ENCODE data around the gene BRSK1.

The BRSK1 gene

DNA sequence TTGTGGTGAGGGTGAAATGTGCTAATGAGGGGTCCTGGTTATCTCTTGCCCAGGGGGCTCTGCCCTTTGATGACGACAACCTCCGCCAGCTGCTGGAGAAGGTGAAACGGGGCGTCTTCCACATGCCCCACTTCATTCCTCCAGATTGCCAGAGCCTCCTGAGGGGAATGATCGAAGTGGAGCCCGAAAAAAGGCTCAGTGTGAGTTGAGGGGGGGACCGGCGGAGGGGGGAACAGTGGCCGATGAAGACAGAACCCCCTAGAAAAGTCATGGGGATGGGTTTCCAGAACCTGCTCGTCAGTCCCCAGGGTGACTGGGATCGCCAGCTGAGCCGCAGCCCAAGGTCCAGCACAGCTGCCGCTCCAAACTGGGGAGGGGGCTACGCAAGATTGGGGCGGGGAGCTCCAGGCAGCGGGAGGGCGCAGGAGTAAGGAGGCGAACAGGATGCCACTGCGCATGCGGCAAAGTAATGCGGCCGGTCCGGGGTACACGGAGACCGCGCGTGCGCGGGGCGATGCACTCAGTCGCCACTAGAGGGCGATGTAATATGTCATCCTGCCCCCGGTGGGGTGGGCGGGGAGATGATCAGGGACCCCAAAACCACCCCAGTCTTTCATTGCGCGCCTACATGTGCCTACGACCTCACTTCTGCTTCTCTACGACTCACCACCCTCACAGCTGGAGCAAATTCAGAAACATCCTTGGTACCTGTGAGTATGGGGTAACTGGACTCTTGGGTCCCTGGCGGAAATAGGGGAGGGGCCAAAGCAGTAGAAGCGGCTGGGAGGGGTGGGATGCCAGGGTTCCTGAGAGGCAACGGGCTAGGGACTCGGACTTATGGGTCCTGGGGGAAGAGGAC is 17.9 kb downstream of the BRSK1 start:
- no peaks in the 10 kb centered on the region for H3K36me3 ChIP-seq (ENCODE audit: control insufficient read depth, insufficient read depth, low read length, severe bottlenecking)
- DNase-seq (ENCODE audit: low read depth), result peak; percentile 94
- H3K9me3 ChIP-seq (ENCODE audit: control insufficient read depth, low read length), result no peaks in the 10 kb centered on the region
- peak overlapping the region; percentile 89 for H3K9ac ChIP-seq (ENCODE audit: low read length)
- no peaks in the 10 kb centered on the region for H3K27me3 ChIP-seq (replicated peaks; ENCODE audit: control insufficient read depth, insufficient read depth, low read length)
- H3K4me1 ChIP-seq (ENCODE audit: control insufficient read depth, insufficient read depth, low read length), result peaks cover 6% of the 10 kb centered on the region
- peak overlapping the region; percentile 81 for H3K4me3 ChIP-seq (ENCODE audit: low read length)

GRCh38 chr19:55302318-55302703 is 18.5 kb downstream of the BRSK1 start:
- Histone ChIP-seq H3K9ac (ENCODE audit: low read length) (peak overlapping the region; percentile 89), H3K36me3 (ENCODE audit: control insufficient read depth, insufficient read depth, low read length, severe bottlenecking) (no peaks in the 10 kb centered on the region), H3K4me1 (ENCODE audit: control insufficient read depth, insufficient read depth, low read length) (peaks cover 6% of the 10 kb centered on the region), H3K27me3 (replicated peaks; ENCODE audit: control insufficient read depth, insufficient read depth, low read length) (no peaks in the 10 kb centered on the region), H3K9me3 (ENCODE audit: control insufficient read depth, low read length) (no peaks in the 10 kb centered on the region), H3K4me3 (ENCODE audit: low read length) (peak overlapping the region; percentile 81)
- no peak for DNase-seq (ENCODE audit: low read depth)

DNA sequence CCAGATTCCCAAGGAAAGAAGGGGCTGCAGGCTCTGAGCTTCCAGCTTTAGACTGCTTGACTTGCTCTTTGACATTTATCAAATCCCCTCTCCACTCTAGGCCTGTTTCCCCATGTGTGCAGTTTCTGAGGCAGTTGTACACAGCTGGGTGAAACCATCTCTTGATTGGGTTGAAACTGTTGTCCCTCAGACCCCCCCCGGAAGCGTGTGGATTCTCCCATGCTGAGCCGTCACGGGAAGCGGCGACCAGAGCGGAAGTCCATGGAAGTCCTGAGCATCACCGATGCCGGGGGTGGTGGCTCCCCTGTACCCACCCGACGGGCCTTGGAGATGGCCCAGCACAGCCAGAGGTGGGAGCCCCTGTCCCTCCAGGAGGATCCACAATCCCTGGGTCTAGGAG is 19.7 kb downstream of the BRSK1 start:
- Histone ChIP-seq H3K9ac (ENCODE audit: low read length) (no peak overlapping the region), H3K4me1 (ENCODE audit: control insufficient read depth, insufficient read depth, low read length) (peaks cover 6% of the 10 kb centered on the region), H3K27me3 (replicated peaks; ENCODE audit: control insufficient read depth, insufficient read depth, low read length) (no peaks in the 10 kb centered on the region), H3K36me3 (ENCODE audit: control insufficient read depth, insufficient read depth, low read length, severe bottlenecking) (no peaks in the 10 kb centered on the region), H3K9me3 (ENCODE audit: control insufficient read depth, low read length) (no peaks in the 10 kb centered on the region), H3K4me3 (ENCODE audit: low read length) (no peak overlapping the region)
- DNase-seq (ENCODE audit: low read depth), result no peak

DNA sequence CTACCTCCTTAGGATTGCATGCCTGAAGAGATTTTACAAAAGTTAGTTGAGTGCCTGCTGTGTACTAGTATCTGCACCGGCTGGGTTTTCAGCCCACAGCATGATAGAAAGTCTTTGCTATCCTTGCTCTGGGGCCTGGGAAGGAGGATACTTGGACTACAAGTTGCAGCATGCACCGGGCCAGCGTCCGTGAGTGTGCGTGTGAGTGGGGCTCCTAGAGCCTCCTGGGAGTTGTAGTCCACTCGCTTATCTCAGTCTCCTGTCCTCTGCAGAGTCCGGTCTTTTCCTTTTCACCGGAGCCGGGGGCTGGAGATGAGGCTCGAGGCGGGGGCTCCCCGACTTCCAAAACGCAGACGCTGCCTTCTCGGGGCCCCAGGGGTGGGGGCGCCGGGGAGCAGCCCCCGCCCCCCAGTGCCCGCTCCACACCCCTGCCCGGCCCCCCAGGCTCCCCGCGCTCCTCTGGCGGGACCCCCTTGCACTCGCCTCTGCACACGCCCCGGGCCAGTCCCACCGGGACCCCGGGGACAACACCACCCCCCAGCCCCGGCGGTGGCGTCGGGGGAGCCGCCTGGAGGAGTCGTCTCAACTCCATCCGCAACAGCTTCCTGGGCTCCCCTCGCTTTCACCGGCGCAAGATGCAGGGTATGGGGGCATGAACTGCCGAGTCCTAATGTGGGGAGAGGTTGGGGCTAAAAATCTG is 20.6 kb downstream of the BRSK1 start:
- Histone ChIP-seq H3K36me3 (ENCODE audit: control insufficient read depth, insufficient read depth, low read length, severe bottlenecking) (no peaks in the 10 kb centered on the region), H3K9ac (ENCODE audit: low read length) (no peak overlapping the region), H3K27me3 (replicated peaks; ENCODE audit: control insufficient read depth, insufficient read depth, low read length) (no peaks in the 10 kb centered on the region), H3K4me1 (ENCODE audit: control insufficient read depth, insufficient read depth, low read length) (peaks cover 6% of the 10 kb centered on the region), H3K4me3 (ENCODE audit: low read length) (no peak overlapping the region), H3K9me3 (ENCODE audit: control insufficient read depth, low read length) (peaks cover 3% of the 10 kb centered on the region)
- DNase-seq (ENCODE audit: low read depth), result no peak

- no peak for DNase-seq (ENCODE audit: low read depth)
- Histone ChIP-seq H3K9me3 (ENCODE audit: control insufficient read depth, low read length) (peaks cover 4% of the 10 kb centered on the region), H3K9ac (ENCODE audit: low read length) (no peak overlapping the region), H3K36me3 (ENCODE audit: control insufficient read depth, insufficient read depth, low read length, severe bottlenecking) (no peaks in the 10 kb centered on the region), H3K4me1 (ENCODE audit: control insufficient read depth, insufficient read depth, low read length) (peaks cover 6% of the 10 kb centered on the region), H3K27me3 (replicated peaks; ENCODE audit: control insufficient read depth, insufficient read depth, low read length) (no peaks in the 10 kb centered on the region), H3K4me3 (ENCODE audit: low read length) (no peak overlapping the region)
Measured at GRCh38 chr19:55304980-55305379, 21.2 kb downstream of the BRSK1 start.

GRCh38 chr19:55305491-55305890 is 21.7 kb downstream of the BRSK1 start:
- H3K9me3 ChIP-seq (ENCODE audit: control insufficient read depth, low read length), result peaks cover 4% of the 10 kb centered on the region
- no peaks in the 10 kb centered on the region for H3K27me3 ChIP-seq (replicated peaks; ENCODE audit: control insufficient read depth, insufficient read depth, low read length)
- peak; percentile 41 for DNase-seq (ENCODE audit: low read depth)
- no peaks in the 10 kb centered on the region for H3K36me3 ChIP-seq (ENCODE audit: control insufficient read depth, insufficient read depth, low read length, severe bottlenecking)
- H3K9ac ChIP-seq (ENCODE audit: low read length), result no peak overlapping the region
- H3K4me1 ChIP-seq (ENCODE audit: control insufficient read depth, insufficient read depth, low read length), result peaks cover 6% of the 10 kb centered on the region
- H3K4me3 ChIP-seq (ENCODE audit: low read length), result no peak overlapping the region

DNA sequence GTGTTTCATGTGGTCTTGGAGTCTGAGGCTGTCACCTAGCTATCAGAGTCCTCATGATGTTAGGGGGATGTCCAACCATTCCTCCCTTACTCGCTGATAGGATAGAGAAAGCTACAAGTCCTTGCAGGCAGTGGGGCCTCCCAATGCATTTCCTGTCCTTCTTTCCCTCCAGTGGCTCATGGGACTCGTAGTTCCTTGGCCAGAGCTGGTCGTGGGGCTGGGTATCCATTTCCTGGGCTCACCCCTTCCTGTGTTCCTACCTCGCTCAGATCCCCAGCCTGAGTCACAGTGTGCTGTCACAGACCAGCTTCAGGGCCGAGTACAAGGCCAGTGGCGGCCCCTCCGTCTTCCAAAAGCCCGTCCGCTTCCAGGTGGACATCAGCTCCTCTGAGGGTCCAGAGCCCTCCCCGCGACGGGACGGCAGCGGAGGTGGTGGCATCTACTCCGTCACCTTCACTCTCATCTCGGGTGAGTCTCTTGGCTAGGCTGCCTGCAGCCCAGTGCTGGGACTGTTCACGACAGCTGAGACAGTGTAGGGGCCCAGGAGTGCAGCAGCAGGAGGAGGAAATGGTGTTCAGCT is 22.3 kb downstream of the BRSK1 start:
- no peak for DNase-seq (ENCODE audit: low read depth)
- Histone ChIP-seq H3K9me3 (ENCODE audit: control insufficient read depth, low read length) (peaks cover 4% of the 10 kb centered on the region), H3K4me3 (ENCODE audit: low read length) (no peak overlapping the region), H3K9ac (ENCODE audit: low read length) (no peak overlapping the region), H3K27me3 (replicated peaks; ENCODE audit: control insufficient read depth, insufficient read depth, low read length) (no peaks in the 10 kb centered on the region), H3K36me3 (ENCODE audit: control insufficient read depth, insufficient read depth, low read length, severe bottlenecking) (no peaks in the 10 kb centered on the region), H3K4me1 (ENCODE audit: control insufficient read depth, insufficient read depth, low read length) (peaks cover 6% of the 10 kb centered on the region)

GRCh38 chr19:55306712-55307111 is 22.9 kb downstream of the BRSK1 start:
- no peak for DNase-seq (ENCODE audit: low read depth)
- H3K4me3 ChIP-seq (ENCODE audit: low read length), result no peak overlapping the region
- no peaks in the 10 kb centered on the region for H3K36me3 ChIP-seq (ENCODE audit: control insufficient read depth, insufficient read depth, low read length, severe bottlenecking)
- H3K9me3 ChIP-seq (ENCODE audit: control insufficient read depth, low read length), result peaks cover 4% of the 10 kb centered on the region
- no peaks in the 10 kb centered on the region for H3K27me3 ChIP-seq (replicated peaks; ENCODE audit: control insufficient read depth, insufficient read depth, low read length)
- no peak overlapping the region for H3K9ac ChIP-seq (ENCODE audit: low read length)
- H3K4me1 ChIP-seq (ENCODE audit: control insufficient read depth, insufficient read depth, low read length), result no peaks in the 10 kb centered on the region

GRCh38 chr19:55308281-55308680 is 24.5 kb downstream of the BRSK1 start:
- Histone ChIP-seq H3K4me1 (ENCODE audit: control insufficient read depth, insufficient read depth, low read length) (no peaks in the 10 kb centered on the region), H3K4me3 (ENCODE audit: low read length) (no peak overlapping the region), H3K9ac (ENCODE audit: low read length) (no peak overlapping the region), H3K36me3 (ENCODE audit: control insufficient read depth, insufficient read depth, low read length, severe bottlenecking) (no peaks in the 10 kb centered on the region), H3K9me3 (ENCODE audit: control insufficient read depth, low read length) (peaks cover 4% of the 10 kb centered on the region), H3K27me3 (replicated peaks; ENCODE audit: control insufficient read depth, insufficient read depth, low read length) (no peaks in the 10 kb centered on the region)
- no peak for DNase-seq (ENCODE audit: low read depth)

DNA sequence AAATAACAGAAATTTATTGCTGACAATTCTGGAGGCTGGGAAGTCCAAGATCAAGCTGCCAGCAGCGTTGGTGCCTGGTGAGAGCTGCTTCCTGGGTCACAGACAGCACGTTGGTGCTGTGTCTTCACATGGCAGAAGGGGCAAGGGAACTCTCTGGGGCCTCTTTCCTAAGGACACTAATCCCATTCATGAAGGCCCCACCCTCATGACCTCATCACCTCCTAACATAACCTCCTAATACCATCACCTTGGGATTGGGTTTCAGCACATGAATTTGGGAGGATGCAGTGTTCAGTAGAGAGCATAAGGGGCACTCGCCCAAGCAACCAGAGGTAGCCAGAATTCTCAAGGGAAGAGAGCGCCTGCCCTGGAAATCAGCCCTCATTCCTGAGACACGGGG is 25.7 kb downstream of the BRSK1 start:
- H3K9me3 ChIP-seq (ENCODE audit: control insufficient read depth, low read length), result peaks cover 4% of the 10 kb centered on the region
- H3K36me3 ChIP-seq (ENCODE audit: control insufficient read depth, insufficient read depth, low read length, severe bottlenecking), result no peaks in the 10 kb centered on the region
- H3K4me3 ChIP-seq (ENCODE audit: low read length), result no peak overlapping the region
- no peaks in the 10 kb centered on the region for H3K4me1 ChIP-seq (ENCODE audit: control insufficient read depth, insufficient read depth, low read length)
- no peak for DNase-seq (ENCODE audit: low read depth)
- H3K27me3 ChIP-seq (replicated peaks; ENCODE audit: control insufficient read depth, insufficient read depth, low read length), result no peaks in the 10 kb centered on the region
- H3K9ac ChIP-seq (ENCODE audit: low read length), result no peak overlapping the region

DNA sequence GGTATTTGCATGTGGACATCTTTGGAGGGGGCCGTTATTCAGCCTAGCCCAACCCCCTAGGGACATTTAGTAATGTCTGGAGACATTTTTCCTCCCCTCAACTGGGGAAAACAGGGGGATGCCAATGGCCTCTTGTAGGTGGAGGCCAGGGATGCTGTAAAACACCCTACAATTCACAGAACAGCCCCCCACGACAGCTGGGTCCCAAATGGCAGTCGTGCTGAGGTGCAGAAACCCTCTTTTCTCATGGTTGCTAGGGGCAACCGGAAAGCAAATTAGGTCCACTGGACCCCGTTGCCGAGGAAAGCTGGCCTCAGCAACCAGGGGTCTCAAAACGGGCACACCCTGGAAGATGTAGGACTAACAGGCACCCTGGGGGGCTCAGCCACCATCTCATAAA is 26.7 kb downstream of the BRSK1 start:
- Histone ChIP-seq H3K4me3 (ENCODE audit: low read length) (no peak overlapping the region), H3K9ac (ENCODE audit: low read length) (no peak overlapping the region), H3K36me3 (ENCODE audit: control insufficient read depth, insufficient read depth, low read length, severe bottlenecking) (no peaks in the 10 kb centered on the region), H3K9me3 (ENCODE audit: control insufficient read depth, low read length) (peaks cover 4% of the 10 kb centered on the region), H3K27me3 (replicated peaks; ENCODE audit: control insufficient read depth, insufficient read depth, low read length) (no peaks in the 10 kb centered on the region), H3K4me1 (ENCODE audit: control insufficient read depth, insufficient read depth, low read length) (no peaks in the 10 kb centered on the region)
- DNase-seq (ENCODE audit: low read depth), result no peak

Data from adipocyte (in vitro differentiated cells).